ENCODE results near the gene COMMD10.

GRCh38 chr5:116275282-116275681 lies 190.5 kb downstream of the COMMD10 start:
- TF ChIP-seq CTCF (IDR thresholded peaks at IDR 0.05; ENCODE audit: poor library complexity, severe bottlenecking): no peak
- TF ChIP-seq MXI1 (conservative IDR thresholded peaks at IDR 0.05; ENCODE audit: poor library complexity, severe bottlenecking): no peak
- no peak for TF ChIP-seq POLR2AphosphoS5 (IDR thresholded peaks at IDR 0.05)
- TF ChIP-seq EZH2 (IDR thresholded peaks at IDR 0.05; ENCODE audit: borderline replicate concordance, insufficient read depth, low read length, poor library complexity, severe bottlenecking): no peak
- no peak for TF ChIP-seq EP300 (conservative IDR thresholded peaks at IDR 0.05; ENCODE audit: poor library complexity, severe bottlenecking)
- TF ChIP-seq TAF1 (IDR thresholded peaks at IDR 0.05; ENCODE audit: low read depth): no peak

Measured in neural cell (in vitro differentiated cells).